SK-MEL-5 (cell line): ENCODE measurements around the gene LARP4. TPM values are rescaled to one million over a fixed set of nuclear protein-coding genes. Genes with fewer than 3 reads are reported as not detected.
"Not testable (repeated sequence)": the region's sequence is repeated elsewhere in the genome, so short reads cannot be mapped to it uniquely, and the experiment has no call there.

Source experiments
- DNase-seq: peaks from one replicate; pipeline ENCODE4 v3.0.0-alpha.2; 2016; ENCODE audit warnings: low read depth, low spot score
- in situ Hi-C: cut with HindIII; loops from 2 replicates; pipeline ENCODE4 v1.10.0; 2016; ENCODE audit warnings: low sequenced_read_pairs, high pct_unique_total_duplicates, low pct_unique_long_range_greater_than_20kb
- total RNA-seq: library from RNA; depleted of rRNA; stranded (reverse); fragments of >200 nt; shearing (Covaris generic); gene quantifications from 2 replicates; pipeline ENCODE4 v1.2.3, GENCODE V29; 2014

The LARP4 gene
- total RNA-seq, 1 experiment from 2014 or later: 42.2 TPM

DNA sequence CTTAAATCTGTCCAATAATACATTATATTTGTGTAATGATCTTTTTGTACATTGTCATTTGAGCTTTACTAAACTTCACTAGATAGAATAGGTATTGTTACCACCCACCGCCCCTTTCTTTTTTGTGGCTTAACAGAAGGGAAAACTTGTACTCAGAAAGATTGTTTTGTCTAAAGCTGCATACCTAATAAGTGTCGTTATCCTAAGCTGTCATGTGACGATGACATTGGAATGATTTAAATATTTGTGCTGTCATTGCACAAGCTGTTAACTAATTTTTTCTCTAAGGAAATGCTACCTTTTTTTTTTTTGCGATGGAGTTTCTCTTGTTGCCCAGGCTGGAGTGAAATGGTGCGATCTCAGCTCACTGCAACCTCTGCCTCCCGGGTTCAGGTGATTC, 107.7 kb downstream of the LARP4 start:
- in situ Hi-C loops: no loop called here
- DNase-seq: no peak

DNA sequence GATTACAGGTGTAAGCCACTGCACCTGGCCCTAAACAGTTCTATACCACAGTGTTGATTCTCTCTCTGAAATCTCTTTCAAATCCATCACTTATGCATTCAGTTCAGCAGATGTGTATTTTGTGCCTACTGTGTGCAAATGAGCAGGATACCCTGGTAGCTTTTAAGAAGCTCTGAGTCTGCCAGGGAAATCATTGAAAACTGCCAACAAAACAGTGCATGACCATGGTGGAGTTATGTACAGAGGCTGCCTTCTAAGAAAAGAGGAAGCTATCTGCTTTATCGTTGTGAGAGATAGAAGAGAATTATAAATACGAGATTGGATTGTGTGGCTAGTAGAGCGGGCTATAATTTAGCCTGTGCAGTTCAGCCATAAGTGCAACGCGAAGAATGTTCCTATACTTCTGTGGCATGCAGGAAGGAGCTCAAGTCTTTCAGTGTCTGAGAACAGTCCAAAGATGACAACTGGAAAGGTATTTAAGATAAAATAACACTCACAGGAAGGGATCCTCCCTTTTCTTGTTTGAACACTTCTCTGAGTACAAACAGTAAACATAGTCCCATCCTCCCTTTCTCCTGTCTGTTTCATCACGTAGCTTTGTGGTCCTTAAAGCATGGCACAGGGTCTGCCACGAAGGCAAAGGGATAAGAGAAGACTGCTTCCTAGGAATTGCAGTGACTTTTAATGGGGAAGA, 108.4 kb downstream of the LARP4 start:
- in situ Hi-C loops: no loop called here
- no peak for DNase-seq

DNA sequence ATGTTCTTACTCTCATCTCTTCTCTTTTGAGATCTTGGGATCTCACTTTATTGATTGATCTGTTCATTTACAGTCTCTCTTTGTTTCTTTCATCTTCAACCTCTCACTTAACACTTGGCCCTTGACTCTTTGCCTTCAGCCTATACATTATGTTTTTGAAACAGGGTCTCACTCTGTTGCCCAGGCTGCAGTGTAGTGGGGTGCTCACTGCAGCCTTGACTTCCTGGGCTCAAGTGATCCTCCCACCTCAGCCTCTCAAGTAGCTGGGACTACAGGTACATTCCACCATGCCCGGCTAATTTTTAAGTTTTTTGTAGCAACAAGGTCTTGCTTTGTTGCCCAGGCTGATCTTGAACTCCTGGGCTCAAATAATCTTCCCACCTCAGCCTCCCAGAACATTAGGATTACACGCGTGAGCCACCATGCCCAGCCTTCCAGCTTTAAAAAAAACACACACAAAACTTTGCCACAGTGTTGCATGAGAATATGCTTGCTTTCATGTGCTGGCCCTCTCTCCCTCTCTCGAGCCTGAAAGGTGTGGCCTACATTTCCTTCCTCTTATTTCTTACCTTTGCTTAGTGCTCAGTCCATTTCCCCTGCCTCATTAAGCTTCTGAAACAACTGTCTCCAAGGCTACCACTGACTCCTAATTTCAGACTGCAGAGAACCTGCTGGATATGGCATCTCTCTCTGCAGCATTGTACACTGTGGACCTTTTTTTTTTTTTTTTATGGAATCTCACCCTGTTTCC, 114.0 kb downstream of the LARP4 start:
- no peak for DNase-seq
- in situ Hi-C loops: no loop called here

DNA sequence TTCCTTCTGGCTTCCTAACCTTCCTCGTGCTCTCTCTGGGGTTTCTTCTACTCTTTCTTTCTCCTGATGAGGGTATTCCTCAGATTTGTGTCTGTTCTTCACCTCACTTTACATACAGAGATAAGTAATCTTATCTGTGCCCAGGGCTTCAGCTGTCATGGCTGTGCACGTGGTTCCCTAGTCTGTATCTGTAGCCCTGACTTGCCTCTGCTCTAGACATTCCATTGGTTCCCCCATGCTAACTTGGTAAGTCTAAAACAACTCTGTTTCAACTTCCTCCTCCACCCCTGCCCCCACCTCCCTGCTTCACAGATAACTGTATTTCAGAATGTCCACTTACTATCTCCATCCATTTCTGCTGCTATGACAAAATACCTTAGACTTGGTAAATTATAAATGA, 114.9 kb downstream of the LARP4 start:
- in situ Hi-C loops: no loop called here
- no peak for DNase-seq

DNA sequence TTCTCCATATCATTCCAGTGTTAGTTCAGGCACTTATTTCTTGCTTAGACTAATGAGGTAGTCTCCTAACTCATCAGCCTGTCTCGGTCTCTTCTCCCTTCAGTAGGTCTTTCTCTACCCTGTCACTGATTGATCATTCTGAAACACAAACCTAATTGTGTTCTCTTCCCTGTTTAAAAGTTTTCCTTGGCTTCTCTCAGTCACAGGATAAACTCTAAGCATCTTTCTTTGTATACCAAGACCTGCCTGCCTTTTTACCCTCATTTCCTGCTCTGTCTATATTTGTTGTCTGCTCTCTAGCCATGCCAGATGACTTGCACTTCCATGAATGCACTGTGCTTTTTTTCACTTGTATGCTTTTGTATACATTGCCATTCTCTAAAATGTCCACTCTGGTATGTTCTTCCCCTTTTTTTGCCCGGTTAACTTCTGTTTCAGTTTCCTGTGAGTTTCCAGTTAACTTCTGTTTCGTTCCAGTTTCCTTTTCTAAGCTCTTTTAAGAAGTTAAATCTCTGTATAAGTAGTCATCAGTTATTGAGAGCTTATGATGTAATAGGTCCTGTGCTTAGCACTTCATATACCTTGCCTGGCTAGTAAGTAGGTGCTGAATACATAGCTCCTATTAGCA, 116.8 kb downstream of the LARP4 start:
- DNase-seq: peak; percentile 76
- in situ Hi-C loops: no loop called here

DNA sequence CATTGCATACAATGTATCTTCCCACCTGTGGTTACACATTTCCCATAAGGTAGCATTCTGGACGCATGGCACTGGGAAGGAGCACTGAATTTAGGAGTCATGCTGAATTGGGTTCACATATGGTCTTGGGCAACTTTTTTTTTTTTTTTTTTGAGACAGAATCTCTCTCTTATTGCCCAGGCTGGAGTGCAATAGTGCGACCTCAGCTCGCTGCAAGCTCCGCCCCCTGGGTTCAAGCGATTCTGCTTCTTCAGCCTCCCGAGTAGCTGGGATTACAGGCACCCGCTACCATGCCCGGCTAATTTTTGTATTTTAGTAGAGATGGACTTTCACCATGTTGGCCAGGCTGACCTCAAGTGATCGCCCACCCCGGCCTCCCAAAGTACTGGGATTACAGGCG, 117.4 kb downstream of the LARP4 start:
- no peak for DNase-seq
- in situ Hi-C loops: no loop called here

DNA sequence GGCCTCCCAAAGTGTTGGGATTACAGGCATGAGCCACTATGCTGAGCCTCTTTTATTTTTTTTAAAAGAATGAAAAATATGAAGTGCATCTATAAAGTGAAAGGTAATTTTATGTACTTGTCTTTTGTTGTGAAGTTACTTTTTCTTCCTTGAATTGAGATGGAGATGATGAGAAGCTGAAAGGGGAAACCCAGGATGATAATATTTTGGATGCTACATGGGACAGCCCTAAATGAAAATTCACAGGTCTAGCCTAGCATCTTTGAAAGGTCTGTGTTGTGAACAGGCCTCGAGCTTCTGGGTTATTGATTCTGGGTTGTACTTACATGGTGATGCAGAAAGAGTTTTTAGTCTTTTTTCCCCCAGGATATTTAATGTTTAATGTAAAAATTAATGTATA, 118.7 kb downstream of the LARP4 start:
- in situ Hi-C loops: no loop called here

DNA sequence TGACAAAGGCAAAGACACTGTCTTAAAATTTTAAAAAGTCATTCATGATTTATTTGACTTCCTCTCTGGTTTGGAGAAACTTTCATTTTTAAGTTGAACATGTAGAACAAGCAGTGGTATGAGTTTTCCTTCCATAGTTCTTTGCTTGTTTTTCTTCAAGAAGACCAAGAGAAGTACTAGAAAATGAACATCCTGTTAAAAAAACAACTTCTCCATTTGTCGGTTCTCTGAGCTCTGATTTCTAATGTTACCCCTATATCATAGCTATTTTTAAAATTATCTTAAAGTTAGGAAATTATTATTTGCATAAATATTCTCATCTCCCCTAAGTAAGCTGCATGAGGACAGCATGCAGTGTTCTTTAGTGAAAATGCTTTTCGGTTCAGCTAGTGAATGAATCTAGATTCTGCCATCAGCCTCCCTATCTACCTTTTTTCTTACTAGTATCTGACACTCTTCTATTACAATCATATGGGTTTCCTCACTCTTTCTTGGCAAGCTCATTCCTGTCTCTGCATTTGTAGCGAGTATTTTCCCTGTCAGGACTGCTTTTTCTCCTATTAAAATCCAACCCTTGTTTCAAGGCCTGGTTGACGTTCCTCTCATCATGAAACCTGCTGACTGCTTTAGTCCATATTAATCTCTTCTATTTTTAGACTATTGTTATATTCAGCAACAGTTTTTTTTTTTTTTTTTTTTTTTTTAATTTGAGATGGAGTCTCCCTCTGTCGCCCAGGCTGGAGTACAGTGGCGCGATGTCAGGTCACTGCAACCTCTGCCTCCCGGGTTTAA, 119.9 kb downstream of the LARP4 start:
- in situ Hi-C loops: no loop called here
- no peak for DNase-seq

More for the DNA sequence above, 118.7 kb downstream of the LARP4 start:
- DNase-seq: no peak

DNA sequence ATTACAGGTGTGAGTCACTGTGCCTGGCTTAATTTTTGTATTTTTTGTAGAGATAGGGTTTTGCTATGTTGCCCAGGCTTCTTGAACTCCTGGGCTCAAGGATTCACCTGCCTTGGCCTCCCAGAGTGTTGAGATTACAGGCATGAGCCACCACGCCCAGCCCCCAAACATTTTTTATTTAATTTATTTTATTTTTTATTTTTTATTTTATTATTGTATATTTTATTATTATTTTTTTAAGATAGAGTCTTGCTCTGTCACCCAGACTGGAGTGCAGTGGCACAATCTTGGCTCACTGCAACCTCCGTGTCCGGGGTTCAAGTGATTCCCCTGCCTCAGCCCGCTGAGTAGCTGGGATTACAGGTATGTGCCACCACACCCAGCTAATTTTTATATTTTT, 121.1 kb downstream of the LARP4 start:
- DNase-seq, in situ Hi-C loops: not testable (repeated sequence)

DNA sequence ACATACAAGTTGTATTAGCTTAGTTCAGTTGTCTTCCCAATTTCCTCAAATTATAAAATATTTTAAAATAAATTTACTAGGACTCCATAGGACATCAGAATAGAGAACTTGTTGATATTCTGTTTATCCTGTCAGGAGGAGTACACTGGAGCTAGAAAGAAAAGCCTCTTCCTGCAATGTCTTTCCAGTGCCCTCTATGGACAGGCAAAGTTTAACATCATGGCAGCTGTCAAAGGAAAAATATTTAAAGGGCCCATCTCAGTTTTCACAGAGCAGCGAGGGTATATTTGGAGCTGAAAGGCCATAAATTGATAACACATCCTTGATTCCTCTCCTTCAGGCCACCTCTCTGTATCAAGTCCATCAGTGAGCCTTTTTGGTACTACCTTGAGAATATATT, 123.1 kb downstream of the LARP4 start:
- in situ Hi-C loops: no loop called here
- DNase-seq: peak; percentile 52

DNA sequence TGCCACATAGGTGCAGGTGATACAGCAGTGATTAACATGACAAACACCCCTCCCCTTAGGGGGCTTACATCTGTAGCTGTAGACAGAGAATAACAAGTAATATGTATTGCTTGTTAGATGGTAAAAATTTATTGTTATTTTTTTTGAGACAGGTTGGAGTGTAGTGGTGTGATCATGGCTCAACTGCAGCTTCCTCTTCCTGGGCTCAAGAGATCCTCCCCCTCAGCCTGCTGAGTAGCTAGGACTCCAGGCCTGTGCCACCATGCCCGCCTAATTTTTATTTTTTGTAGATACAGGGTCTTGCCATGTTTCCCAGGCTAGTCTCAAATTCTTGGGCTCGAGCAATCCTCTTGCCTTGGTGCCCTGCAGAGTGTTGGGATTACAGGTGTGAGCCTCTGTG, 123.9 kb downstream of the LARP4 start:
- no peak for DNase-seq
- in situ Hi-C loops: no loop called here

DNA sequence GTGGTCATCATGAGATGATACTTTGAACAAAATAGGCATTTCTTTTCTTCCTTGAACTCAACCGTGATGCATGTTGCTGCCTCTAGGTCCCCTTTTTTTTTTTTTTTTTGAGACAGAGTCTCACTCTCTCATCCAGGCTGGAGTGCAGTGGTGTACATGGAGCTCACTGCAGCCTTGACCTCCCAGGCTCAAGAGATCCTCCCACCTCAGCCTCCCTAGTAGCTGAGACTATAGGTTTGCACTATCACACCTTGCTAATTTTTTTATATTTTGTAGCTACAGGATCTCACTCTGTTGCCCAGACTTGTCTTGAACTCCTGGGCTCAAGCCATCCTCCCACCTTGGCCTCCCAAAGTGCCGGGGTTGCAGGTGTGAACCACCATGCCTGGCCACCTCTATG, 124.7 kb downstream of the LARP4 start:
- no peak for DNase-seq
- in situ Hi-C loops: no loop called here

DNA sequence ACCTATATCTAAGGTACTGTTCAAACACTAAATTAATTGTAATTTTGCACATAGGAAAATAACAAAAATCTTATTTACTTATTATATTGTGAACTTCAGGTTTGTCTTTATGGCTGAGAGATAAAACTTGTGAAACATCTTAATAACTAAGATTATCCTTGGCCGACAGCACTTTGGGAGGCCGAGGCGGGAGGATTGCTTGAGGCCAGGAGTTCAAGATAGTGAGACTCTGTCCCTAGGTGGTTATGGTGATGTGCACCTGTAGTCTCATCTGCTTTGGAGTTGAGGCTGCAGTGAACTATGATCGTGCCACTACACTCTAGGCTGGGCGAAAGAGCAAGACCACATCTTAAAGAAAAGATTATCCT, 126.7 kb downstream of the LARP4 start:
- no peak for DNase-seq
- in situ Hi-C loops: no loop called here

DNA sequence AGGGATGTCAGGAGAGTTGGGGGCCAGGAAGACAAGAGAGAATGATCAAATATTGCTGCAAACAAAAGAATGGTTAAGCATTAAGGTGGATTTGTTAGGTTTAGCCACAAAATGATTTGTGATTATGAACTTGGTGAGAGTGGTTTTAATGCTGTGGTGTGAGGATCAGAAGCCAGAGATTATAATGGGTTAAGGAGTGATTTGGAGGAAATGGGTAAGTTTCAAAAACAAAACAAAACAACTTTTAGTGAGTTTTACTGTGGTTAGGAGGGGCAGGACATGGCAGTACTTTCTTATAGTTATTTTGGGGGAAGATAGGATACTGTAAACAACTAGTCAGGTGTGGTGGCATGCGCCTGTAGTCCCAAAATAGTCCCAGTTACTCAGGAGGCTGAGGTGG, 128.1 kb downstream of the LARP4 start:
- DNase-seq: no peak
- in situ Hi-C loops: no loop called here

DNA sequence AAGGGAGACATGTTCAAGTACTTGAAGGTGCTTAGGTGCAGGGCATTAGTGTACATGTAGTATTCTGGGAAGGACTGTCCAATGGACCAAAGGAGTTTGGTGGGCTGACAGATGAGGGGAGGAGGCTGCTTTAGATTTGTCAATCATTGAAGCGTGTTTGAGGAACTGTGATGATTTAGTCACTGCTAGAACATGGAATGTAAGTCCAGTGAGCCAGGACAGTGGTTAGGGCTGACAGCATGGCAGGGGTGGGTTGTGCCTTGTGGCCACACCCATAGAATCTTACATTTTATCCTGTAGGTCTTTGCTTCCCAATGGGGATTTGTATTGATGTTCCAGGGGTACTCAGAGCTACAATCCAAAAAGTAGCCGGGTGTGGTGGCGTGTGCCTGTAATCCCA, 128.7 kb downstream of the LARP4 start:
- in situ Hi-C loops: no loop called here
- DNase-seq: no peak
